HG03175 (cell line): Measurements from ENCODE around the gene SLC13A5.
"Not testable (repeated sequence)": the region's sequence is repeated elsewhere in the genome, so short reads cannot be mapped to it uniquely, and the experiment has no call there.

Experiments used
- ATAC-seq: cut with Tn5 transposase; IDR thresholded peaks from one replicate; pipeline ENCODE4 v1.9.1; 2021; ENCODE audit warnings: mild to moderate bottlenecking, moderate library complexity; ENCODE audit not compliant: unreplicated experiment

Gene SLC13A5

DNA sequence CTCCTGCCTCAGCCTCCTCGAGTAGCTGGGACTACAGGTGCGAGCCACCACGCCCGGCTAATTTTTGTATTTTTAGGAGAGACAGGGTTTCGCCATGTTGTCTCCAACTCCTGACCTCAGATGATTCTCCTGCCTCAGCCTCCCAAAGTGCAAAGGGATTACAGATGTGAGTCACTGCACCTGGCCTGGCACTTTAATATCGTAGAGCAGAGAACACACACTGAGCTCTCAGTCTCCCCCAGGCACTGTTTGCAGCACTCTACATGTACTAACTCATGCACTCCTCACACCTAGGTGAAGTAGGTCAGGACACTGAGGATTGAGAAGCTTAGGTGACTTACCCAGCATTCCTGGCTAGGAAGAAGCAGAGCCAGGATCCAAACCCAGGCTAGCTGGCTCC lies 46.6 kb downstream of the SLC13A5 start:
- ATAC-seq: no peak

DNA sequence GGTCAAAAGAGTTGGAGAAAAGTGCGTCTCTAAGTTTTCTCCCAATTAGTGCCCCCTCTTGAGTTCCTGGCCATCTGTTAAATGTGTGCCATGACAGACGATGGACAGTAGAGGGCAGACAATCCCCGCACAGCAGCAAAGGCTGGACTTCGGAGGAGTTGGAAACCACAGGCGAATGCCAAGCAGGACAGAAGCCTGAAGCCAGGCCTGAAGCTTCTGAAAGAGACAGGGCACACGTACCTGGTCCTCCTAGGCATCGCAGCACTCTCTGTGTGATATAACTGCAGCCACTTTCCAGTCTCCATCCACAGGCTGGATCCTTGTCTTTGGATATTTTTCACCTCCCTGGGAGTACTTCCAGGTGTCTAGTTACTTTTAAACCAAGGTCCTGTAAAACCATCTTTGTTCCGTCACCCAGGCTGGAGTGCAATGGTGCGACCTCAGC lies 47.1 kb downstream of the SLC13A5 start:
- ATAC-seq: no peak

DNA sequence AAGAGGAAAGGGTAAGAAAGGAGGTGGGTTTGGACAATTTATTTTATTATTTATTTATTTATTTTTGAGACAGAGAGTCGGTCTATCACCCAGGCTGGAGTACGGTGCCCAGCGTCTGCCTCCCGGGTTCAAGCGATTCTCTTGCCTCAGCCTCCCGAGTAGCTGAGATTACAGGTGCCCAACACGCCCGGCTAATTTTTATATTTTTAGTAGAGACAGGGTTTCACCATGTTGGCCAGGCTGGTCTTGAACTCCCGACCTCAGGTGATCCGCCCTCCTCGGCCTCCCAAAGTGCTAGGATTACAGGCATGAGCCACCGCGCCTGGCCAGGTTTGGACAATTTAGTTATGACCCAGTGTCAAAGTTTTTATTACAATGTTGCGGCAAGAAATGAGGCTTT lies 50.0 kb downstream of the SLC13A5 start:
- ATAC-seq: not testable (repeated sequence)

- no peak for ATAC-seq
Measured at GRCh38 chr17:6661464-6661848, 51.7 kb downstream of the SLC13A5 start.

- ATAC-seq: peak; percentile 80
Measured at GRCh38 chr17:6660805-6661463, 52.2 kb downstream of the SLC13A5 start.

DNA sequence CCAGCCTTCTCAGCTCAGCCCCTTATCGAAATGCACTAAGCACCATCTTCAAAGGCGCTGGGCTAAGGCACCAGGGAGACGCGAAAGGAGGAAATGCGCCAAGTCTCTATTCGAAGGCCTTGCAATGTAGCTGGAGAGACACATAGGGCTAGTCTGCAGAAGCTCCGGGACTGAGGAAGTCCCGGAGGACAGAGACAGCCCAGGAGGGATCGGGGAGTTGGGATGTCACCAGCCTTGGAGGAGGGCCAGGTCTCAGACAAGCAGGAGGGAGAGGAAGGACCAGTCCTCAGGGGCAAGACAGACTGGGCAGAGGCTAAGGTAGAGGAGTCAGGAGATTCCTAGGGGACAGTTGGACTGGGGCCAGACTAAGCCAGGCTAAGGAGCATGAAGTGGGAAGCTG lies 53.1 kb downstream of the SLC13A5 start:
- ATAC-seq: no peak

GRCh38 chr17:6658411-6658810 lies 54.8 kb downstream of the SLC13A5 start:
- not testable (repeated sequence) for ATAC-seq

DNA sequence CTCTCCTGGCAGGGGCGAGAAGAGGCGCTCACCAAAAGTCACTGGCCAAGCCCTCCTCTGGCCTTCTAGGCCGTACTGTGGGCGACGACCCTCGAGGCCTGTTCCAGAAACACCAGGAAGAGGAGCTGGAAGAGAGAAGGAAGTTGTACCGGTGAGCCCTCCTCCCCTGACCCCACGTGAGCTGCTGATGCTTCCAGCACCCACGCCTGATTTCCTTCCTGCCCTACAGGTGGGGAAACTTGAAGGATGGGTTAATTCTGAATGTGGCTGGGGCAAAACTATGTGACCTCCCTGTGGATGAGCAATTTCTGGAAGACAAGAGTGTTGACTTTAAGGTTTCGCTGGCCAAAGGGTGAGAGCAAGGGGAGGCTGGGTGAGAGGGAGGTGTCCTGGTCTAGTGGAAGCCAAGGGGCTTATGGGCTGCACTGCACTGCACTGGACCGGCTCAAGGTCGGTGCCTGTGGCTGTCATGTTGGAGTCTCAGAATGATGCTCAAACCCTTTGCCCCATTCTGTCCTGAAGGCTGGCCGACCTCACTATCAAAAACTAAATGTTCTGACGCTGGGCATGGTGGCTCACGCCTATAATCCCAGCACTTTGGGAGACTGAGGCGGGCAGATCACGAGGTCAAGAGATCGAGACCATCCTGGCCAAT lies 55.4 kb downstream of the SLC13A5 start:
- ATAC-seq: no peak

DNA sequence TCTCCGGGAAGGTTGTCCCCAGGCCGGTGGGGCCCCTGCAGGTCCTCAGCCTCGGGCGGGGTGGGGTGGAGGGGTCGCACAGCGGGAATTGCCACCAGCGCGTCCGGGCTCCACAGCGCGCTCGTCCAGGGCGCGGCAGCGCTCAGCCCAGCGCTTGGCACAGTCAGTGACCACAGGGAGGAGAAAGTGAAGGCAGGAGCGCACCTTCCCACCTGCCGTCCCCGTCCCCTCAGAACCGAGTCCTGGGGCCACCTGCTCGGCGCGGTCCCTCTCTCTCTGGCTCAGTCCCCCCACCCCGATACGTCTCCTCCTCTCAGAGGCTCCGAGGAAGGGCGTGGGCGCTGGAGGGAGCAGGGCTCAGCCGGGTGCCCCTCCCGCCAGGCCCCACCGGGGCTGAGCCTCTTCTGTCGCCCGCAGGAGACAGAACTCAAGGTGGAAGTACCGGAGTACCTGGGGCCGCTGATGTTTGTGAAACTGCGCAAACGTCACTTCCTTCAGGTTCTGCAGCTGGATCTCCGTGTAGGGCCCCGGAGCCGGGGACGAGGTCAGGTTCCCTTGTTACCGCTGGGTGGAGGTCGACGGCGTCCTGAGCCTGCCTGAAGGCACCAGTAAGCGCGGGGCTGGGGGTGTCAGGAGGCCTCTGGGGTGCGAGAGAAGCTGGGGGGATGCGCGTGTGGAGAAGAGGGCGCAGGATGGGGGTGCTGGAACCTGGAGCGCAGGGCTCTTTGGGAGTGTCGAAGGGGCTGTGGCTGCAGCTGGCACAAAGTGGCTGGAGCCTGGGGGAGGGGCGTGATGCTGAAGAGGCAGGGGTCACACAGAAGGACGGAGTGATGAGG lies 56.2 kb downstream of the SLC13A5 start:
- not testable (repeated sequence) for ATAC-seq

DNA sequence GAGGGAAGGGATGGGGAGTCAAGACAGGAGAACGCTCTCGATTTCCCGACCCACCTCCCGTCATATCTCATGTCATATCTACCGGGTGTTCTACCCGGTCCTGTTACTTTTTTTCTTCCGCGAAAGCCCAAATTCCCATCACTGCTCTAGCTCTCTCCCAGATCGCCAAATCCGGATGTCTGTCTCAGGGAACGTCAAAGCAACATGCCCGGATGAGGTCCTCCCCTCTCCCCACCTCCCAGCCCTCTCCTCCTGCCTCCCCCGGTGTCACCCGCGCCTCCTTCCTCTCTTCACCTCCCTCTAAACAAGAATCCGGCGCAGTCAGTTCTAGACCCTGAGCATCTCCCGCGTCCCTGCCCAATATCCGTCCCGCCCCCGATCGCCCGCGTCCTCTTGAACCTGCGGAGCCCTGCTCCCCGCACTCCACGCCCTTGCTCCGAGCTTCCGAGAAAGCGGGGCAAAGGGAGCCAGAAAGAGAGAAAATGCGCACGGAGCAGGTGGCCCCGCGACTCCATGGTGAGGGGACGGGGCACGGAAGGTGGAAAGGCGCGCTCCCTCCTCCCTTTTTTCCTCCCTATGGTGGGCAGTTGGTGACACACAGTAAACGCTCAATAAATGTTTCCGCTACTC lies 57.3 kb downstream of the SLC13A5 start:
- not testable (repeated sequence) for ATAC-seq

DNA sequence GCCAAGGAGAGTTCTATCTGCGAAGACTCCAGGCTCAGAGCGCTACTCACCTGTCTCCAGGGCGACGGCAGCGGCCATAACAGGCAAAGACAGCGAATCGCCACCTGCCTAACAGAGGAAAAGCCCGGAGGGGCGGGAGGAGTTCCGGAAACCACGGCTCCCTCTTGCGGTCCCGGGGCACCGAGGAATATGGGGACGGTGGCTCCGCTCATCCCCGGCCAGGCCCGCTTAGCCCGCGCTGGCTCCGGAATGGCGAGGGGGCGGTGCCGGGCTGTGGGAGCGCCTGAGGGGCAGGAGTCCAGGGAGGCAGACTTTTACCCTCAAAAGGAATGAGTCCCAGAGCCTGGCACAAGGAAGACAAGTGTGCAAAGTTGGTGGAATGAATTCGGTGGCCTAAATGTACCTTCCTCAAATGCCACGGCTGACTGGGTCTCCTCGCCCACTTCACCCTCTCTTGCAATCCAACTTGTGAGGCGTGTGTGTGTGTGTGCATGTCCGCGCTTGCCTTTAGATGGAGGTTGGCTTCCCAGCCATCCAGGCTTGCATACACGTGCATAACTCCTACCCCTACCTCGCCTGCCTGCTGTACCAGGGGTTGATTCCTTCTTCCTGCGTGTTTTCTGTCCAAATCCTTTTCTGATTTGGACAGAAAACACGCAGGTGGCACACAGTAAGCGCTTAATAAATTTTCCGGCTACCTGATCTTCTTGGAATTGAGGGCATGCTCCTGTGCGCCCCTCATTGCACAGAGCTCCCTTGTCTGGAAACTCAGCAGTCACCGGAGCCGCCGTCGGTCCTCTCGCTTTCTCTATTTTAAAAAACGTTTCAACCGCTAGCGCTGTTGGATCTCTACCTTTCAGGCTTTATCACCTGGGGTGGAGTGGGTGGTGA lies 58.1 kb downstream of the SLC13A5 start:
- ATAC-seq: no peak

DNA sequence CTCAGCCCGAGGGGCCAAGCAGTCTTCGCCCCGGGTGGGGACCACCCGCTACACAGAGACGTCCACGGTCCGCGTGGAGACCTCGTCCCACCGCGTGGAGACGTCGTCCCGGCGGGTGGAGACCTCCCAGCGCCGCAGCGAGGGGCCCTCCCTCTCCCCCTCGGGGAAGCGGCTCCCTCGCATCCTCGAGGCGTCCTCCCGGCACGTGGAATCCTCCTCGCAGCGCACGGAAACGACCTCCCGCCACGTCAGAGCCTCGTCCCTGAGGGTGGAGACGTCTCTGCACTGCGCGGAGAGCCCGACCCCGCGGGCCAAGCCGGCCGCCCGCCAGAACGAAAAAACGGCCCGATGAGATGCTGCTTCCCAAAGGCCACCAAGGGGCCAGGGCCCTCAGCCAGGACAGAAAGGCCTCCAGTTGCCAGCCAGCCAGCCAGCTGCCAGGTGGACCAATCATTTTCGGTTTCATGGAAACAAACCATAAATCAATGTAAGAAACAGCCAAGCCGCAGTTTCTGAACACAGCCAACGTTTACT lies 61.2 kb downstream of the SLC13A5 start:
- ATAC-seq: peak; percentile 7

- peak; percentile 92 for ATAC-seq
Measured at GRCh38 chr17:6651354-6651918, 61.7 kb downstream of the SLC13A5 start, which contains the start of the genes C17orf100 and MED31. Gene C17orf100, plus strand, starts transcription at chr17:6651762. Its CDS starts 152 bp downstream, at chr17:6651914. Gene MED31, minus strand, starts transcription at chr17:6651605. Its CDS starts 77 bp downstream, at chr17:6651528.

- no peak for ATAC-seq
Measured at GRCh38 chr17:6648181-6648580, 65.0 kb downstream of the SLC13A5 start.

DNA sequence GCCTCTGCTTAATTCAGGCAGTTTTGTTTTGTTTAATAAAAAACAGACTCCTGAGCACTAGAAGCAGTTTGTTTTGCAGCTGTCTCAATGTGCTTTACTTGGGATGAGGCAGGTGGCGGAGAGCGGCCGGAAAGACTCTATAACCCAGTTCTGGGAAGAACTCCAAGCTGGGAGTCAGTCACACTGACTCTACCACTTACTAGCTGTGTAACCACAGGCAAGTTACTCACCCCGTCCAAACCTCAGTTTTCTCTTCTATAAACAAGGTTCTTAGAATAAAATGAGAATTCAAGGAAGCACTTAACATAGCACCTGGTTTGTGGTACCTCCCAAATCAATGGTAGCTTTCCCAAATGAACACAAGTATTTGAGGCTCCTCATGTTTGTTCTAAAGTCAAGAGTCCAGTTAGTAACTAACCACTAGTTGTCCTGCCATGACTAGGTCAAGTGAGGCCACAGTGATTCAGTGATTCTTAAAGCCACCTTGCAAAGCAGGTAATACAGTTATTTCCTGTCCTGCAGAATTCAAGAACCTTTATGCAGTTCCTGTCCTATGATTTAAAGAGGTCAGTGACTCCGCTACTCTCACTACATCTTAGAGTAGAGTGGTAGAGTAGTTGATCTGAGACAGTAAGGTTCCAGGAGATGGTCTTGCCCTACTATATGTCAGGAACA lies 69.6 kb downstream of the SLC13A5 start:
- ATAC-seq: no peak

GRCh38 chr17:6642592-6642991 lies 70.6 kb downstream of the SLC13A5 start:
- no peak for ATAC-seq

- peak; percentile 19 for ATAC-seq
Measured at GRCh38 chr17:6641247-6641863, 71.8 kb downstream of the SLC13A5 start.

- ATAC-seq: peak; percentile 92
Measured at GRCh38 chr17:6640536-6641246, 72.5 kb downstream of the SLC13A5 start, which contains the start of the genes KIAA0753 and TXNDC17. Gene KIAA0753, minus strand, starts transcription at chr17:6640711. Its CDS starts 5,608 bp downstream, at chr17:6635103. Gene TXNDC17, plus strand, starts transcription at chr17:6641060. Its CDS starts 23 bp downstream, at chr17:6641083.
